Naive B cell (primary cell): ENCODE results near the gene AZGP1. TPM values are rescaled to one million over a fixed set of nuclear protein-coding genes. Genes with fewer than 3 reads are reported as not detected.

ENCODE experiments used
- ATAC-seq, 2 donors: fragments of 150-1000 bp; cut with Tn5 transposase; 2 replicates each; pipeline ENCODE4 v1.10.0; 2021; ENCODE audit warnings: low read depth in 2 of 2, mild to moderate bottlenecking in 2 of 2, moderate library complexity in 2 of 2
- DNase-seq: peaks from one replicate; pipeline ENCODE4 v3.0.0; 2022
- H3K27ac Mint-ChIP-seq, 6 donors: one replicate each; pipeline ENCODE4 v1.8.0; 2020 to 2022; ENCODE audit warnings: mild to moderate bottlenecking in 6 of 6, mixed read lengths in 6 of 6, moderate library complexity in 5 of 6, inconsistent platforms in 2 of 6
- H3K27me3 Mint-ChIP-seq, 3 donors: one replicate each; pipeline ENCODE4 v1.8.0; 2021 to 2022; ENCODE audit warnings: mixed read lengths in 3 of 3, mild to moderate bottlenecking in 1 of 3
- H3K36me3 Mint-ChIP-seq, 2 donors: one replicate each; pipeline ENCODE4 v1.8.0; 2020 to 2022; ENCODE audit warnings: mixed read lengths in 2 of 2, inconsistent platforms in 1 of 2, mild to moderate bottlenecking in 1 of 2
- H3K4me1 Mint-ChIP-seq, 3 donors: one replicate each; pipeline ENCODE4 v1.8.0; 2020 to 2022; ENCODE audit warnings: mixed read lengths in 3 of 3, inconsistent platforms in 1 of 3, mild to moderate bottlenecking in 1 of 3, moderate library complexity in 1 of 3
- H3K4me3 Mint-ChIP-seq, 8 donors: one replicate each; pipeline ENCODE4 v1.8.0; 2020 to 2022; ENCODE audit warnings: mild to moderate bottlenecking in 8 of 8, mixed read lengths in 8 of 8, moderate library complexity in 8 of 8, inconsistent platforms in 2 of 8
- H3K9me3 Mint-ChIP-seq, 7 donors: one replicate each; pipeline ENCODE4 v1.8.0; 2020 to 2022; ENCODE audit warnings: mixed read lengths in 7 of 7, mild to moderate bottlenecking in 5 of 7, inconsistent platforms in 2 of 7, moderate library complexity in 1 of 7
- polyA plus RNA-seq, 6 donors: library from polyadenylated mRNA; unstranded; fragments of 300-500 nt; fragmentation: Illumina TruSeq; gene quantifications; one replicate each; pipeline ENCODE4 v1.2.3, GENCODE V29; 2021; ENCODE audit warnings: low read depth in 6 of 6

The AZGP1 gene
- polyA plus RNA-seq, 6 donors from 2014 or later = not detected

DNA sequence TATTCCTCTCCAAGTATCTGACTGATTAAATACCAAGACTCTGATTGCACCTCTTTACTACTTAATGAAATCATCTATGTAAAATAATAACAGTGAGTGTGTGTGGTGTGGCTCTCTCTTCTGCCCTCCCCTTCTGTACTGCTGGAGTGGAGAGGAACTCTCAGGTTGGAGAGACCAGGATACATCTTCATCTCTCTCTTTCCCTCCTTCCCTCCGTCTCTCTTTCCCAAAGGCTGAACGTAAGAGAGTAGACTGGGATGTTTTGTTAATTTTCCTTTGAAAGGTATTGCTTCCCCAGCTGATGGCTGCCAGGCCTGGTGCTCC lies 46.1 kb downstream of the AZGP1 start:
- Mint-ChIP-seq H3K9me3 (no peaks in the 10 kb centered on the region), H3K27me3 (peaks cover 64 to 88% (median 85%) of the 10 kb centered on the region in 3 donors), H3K4me3 (peak overlapping the region in 1 of 8 donors; percentile 22), H3K27ac (peak overlapping the region in 2 of 6 donors; percentile 8 to 46), H3K4me1 (peaks cover 0 to 15% (median 5%) of the 10 kb centered on the region in 3 donors), H3K36me3 (no peaks in the 10 kb centered on the region)
- no peak for DNase-seq
- no peak for ATAC-seq

DNA sequence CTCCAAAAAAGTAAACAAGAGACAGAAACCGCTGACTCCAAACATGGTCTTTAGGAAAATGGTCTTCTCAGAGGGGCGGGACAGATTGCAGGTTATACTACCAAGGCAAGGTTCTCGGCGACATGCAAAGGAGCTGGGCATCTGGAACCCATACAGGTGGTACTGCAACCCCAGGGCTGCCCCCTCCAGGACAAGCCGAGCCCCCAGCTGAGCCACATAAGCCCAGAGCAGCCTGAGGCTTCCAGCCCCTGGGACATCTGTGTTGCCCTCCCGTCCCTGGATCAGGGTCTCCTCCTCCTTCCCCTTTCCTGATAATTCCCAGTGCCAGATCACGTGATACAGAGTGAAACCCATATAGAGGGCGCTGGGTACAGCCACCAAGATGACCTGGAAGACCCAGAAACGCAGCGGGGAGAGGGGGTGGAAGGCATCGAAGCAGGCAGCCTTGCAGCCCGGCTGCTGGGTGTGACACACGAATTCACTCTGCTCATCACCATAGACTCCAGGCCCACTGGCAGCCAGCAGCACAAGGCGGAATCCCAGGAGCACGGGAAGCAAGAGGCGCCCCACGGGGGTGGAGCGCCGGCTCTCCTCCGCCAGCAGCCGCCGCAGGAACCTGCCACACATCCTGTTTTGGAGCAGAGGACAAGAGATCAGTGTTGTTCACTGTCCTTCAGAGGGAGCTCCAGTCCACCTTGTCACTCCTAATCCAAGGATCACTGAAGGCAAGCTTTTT lies 46.7 kb downstream of the AZGP1 start, which contains the start of gene GJC3:
Gene GJC3 (minus strand): TSS at position 627 of the 736 bp plus-strand sequence. CDS start 0 bp downstream, at position 627.
- no peaks in the 10 kb centered on the region for H3K9me3 Mint-ChIP-seq
- no peaks in the 10 kb centered on the region for H3K36me3 Mint-ChIP-seq
- H3K4me3 Mint-ChIP-seq = peak within 1 kb of the TSS in 4 of 8 donors; percentile 21 to 48 (median 28)
- no peak for DNase-seq
- peaks cover 0 to 15% (median 5%) of the 10 kb centered on the region in 3 donors for H3K4me1 Mint-ChIP-seq
- peaks cover 62 to 84% (median 82%) of the 10 kb centered on the region in 3 donors for H3K27me3 Mint-ChIP-seq
- ATAC-seq = peak; percentile 39 to 45
- peak within 1 kb of the TSS in 4 of 6 donors; percentile 8 to 75 (median 46) for H3K27ac Mint-ChIP-seq

DNA sequence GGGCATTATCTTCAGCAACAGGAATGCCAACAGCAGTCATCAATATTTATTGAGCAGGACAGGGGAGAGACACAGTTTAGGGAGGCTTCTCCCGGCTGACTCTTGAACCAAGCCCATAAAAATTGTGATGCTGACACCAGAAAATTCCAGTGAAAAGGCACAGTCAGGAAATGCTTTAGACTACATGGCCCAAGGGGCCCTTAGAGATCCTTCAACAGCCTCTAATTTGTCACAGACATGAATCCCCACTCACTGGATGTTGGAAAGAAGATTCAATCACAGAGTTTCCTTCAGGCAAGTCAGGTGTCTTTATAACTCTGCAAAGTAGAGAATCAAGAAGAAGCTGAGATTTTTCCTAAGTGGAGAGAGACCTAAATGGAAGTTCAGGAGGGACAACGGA lies 47.6 kb downstream of the AZGP1 start:
- no peak for ATAC-seq
- H3K27ac Mint-ChIP-seq = no peak overlapping the region
- no peak overlapping the region for H3K4me3 Mint-ChIP-seq
- H3K36me3 Mint-ChIP-seq = no peaks in the 10 kb centered on the region
- peaks cover 0 to 15% (median 5%) of the 10 kb centered on the region in 3 donors for H3K4me1 Mint-ChIP-seq
- H3K27me3 Mint-ChIP-seq = peaks cover 57 to 80% (median 72%) of the 10 kb centered on the region in 3 donors
- H3K9me3 Mint-ChIP-seq = no peaks in the 10 kb centered on the region
- no peak for DNase-seq

- Mint-ChIP-seq H3K36me3 (no peaks in the 10 kb centered on the region), H3K9me3 (no peaks in the 10 kb centered on the region), H3K27me3 (peaks cover 56 to 74% (median 66%) of the 10 kb centered on the region in 3 donors), H3K27ac (no peak overlapping the region), H3K4me1 (peaks cover 0 to 15% (median 5%) of the 10 kb centered on the region in 3 donors), H3K4me3 (no peak overlapping the region)
- DNase-seq = no peak
- ATAC-seq = no peak
Measured at GRCh38 chr7:99927536-99927935, 48.3 kb downstream of the AZGP1 start.

- no peak overlapping the region for H3K27ac Mint-ChIP-seq
- DNase-seq = no peak
Measured at GRCh38 chr7:99926321-99926720, 49.5 kb downstream of the AZGP1 start.

DNA sequence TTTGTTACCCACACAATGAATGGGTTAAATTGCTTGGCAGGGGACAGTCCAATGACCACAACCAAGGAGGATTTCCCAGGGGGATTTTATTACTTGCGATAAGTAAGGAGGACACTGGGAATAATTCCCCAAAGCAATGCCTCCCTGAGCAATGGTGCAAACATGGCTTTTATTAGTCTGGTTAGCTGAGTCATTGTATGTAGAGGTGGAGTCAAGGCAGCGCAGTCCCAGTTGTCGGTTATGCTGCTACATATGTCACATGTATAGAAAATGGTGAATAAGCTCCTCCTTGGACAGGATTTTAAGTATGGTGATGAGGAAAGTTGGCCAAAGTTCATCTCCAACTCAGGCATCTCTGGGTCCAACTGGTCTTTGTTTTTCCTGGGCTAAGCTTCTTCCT lies 52.6 kb downstream of the AZGP1 start:
- no peak overlapping the region for H3K4me3 Mint-ChIP-seq

More at GRCh38 chr7:99926321-99926720, 49.5 kb downstream of the AZGP1 start:
- H3K9me3 Mint-ChIP-seq = peaks cover 0 to 2% (median 0%) of the 10 kb centered on the region in 7 donors
- H3K4me1 Mint-ChIP-seq = peaks cover 0 to 15% (median 5%) of the 10 kb centered on the region in 3 donors
- no peak for ATAC-seq
- no peak overlapping the region for H3K4me3 Mint-ChIP-seq
- peaks cover 51 to 63% (median 57%) of the 10 kb centered on the region in 3 donors for H3K27me3 Mint-ChIP-seq
- H3K36me3 Mint-ChIP-seq = peaks cover 0 to 10% of the 10 kb centered on the region in 2 donors

DNA sequence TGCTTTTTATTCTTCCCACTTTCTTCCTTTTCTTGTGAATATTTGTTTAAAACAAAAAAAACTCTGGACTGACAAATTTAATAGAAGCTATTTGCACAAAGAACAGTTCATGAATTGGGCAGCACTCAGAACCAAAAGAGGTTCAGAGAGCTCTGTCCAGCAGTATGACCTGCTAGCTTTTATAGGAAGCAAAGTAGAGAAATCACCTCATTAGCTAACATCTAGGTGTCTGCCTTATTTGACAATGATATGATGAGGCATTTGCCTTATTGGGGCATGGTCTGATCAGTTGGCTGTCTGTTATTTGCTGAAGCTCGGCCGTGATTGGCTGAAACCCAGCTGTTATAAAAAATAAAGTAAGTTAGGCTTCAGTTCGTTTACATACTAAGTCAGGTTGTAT lies 55.7 kb downstream of the AZGP1 start:
- Mint-ChIP-seq H3K4me3 (peak overlapping the region; percentile 94 to 99 (median 96)), H3K27me3 (peaks cover 7 to 11% (median 9%) of the 10 kb centered on the region in 3 donors), H3K36me3 (peaks cover 0 to 30% of the 10 kb centered on the region in 2 donors), H3K4me1 (peaks cover 32 to 45% (median 41%) of the 10 kb centered on the region in 3 donors), H3K27ac (peak overlapping the region in 2 of 6 donors; percentile 96 to 99), H3K9me3 (peaks cover 0 to 3% (median 0%) of the 10 kb centered on the region in 7 donors)
- ATAC-seq (no peak), DNase-seq (no peak)

More for the DNA sequence above, 52.6 kb downstream of the AZGP1 start:
- DNase-seq (no peak), ATAC-seq (no peak)
- Mint-ChIP-seq H3K27ac (no peak overlapping the region), H3K36me3 (peaks cover 0 to 18% of the 10 kb centered on the region in 2 donors), H3K4me1 (peaks cover 10 to 16% (median 12%) of the 10 kb centered on the region in 3 donors), H3K9me3 (peaks cover 0 to 3% (median 0%) of the 10 kb centered on the region in 7 donors), H3K27me3 (peaks cover 26 to 36% (median 30%) of the 10 kb centered on the region in 3 donors)

DNA sequence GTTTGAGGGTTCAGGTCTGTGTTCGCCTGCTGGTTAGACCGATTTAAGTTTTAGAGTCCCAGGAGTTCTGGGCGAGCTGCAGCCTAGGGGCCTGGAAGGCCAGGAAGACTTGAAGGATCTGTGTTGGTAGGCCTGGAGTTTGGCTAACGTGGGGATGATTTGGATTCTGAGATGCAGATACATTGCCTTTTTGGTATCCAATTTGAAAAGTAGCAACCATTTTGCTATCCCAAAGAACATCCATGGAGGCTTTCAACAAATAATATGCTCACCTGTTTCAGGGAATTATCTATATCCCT lies 56.1 kb downstream of the AZGP1 start:
- Mint-ChIP-seq H3K4me3 (peak overlapping the region; percentile 94 to 99 (median 96)), H3K27me3 (peaks cover 3 to 8% (median 7%) of the 10 kb centered on the region in 3 donors), H3K9me3 (peaks cover 0 to 3% (median 0%) of the 10 kb centered on the region in 7 donors), H3K36me3 (peaks cover 0 to 30% of the 10 kb centered on the region in 2 donors), H3K4me1 (peaks cover 35 to 49% (median 45%) of the 10 kb centered on the region in 3 donors), H3K27ac (peak overlapping the region; percentile 90 to 99 (median 95))
- DNase-seq = no peak
- ATAC-seq = no peak

DNA sequence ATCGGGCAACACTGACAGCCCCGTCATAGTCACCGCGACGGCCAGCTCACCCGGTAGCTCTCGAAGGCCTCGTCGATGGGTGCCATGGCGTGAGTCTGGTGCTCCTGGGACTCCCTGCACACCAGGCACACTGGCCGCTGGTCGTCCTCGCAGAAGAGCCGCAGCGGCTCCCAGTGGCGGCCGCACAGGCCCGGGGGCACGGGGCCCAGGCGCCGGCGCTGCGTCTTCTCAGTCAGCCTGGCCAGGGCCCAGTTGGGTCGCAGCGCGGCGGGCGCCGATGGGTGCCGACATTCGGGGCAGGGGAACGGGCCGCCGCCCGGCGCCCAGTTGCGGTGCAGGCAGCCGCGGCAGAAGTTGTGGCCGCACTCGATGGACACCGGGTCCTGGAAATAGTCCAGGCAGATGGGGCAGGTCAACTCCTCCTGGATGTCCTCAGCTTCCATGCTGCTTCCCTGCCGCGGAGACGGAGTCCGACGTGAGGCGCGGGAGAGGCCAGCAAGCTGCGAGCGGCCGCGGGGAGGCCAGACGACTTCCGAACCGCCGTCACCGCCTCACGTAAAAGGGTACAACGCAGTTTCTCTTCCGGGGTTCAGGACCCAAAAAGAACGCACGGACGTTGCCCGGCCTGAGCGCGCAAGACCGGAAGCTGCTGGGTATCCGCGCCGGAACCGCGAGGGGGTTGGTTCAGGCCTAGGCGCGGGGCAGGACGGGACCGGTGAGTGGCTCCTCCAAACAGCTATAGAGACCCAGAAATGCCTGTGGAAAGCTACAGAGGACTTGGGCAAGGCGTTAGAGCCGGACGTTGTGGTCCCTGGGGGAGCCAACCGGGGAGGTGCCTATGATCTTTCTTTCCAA lies 56.6 kb downstream of the AZGP1 start, which contains the start of gene TRIM4:
Gene TRIM4 (minus strand): TSS at position 572 of the 855 bp plus-strand sequence. CDS start 129 bp downstream, at position 443.
- Mint-ChIP-seq H3K27ac (peak within 1 kb of the TSS; percentile 90 to 99 (median 95)), H3K9me3 (peaks cover 0 to 3% (median 0%) of the 10 kb centered on the region in 7 donors), H3K27me3 (peaks cover 0 to 6% (median 4%) of the 10 kb centered on the region in 3 donors), H3K36me3 (peaks cover 0 to 30% of the 10 kb centered on the region in 2 donors), H3K4me1 (peaks cover 40 to 55% (median 51%) of the 10 kb centered on the region in 3 donors), H3K4me3 (peak within 1 kb of the TSS; percentile 94 to 99 (median 96))
- ATAC-seq (peak; percentile 98), DNase-seq (peak; percentile 90)

Other genes with a start within 250 kb of the AZGP1 start
- not detected for gene CYP3A7, start 240.8 kb downstream of the AZGP1 start, polyA plus RNA-seq
- not detected for gene CYP3A4, start 191.8 kb downstream of the AZGP1 start, polyA plus RNA-seq
- not detected for gene CYP3A43, start 148.0 kb downstream of the AZGP1 start, polyA plus RNA-seq
- not detected for gene OR2AE1, start 99.0 kb downstream of the AZGP1 start, polyA plus RNA-seq
- 10 to 100 TPM; 12.6 to 39.2 (median 23.1) TPM for gene TRIM4, start 56.5 kb downstream of the AZGP1 start, polyA plus RNA-seq
- not detected for gene GJC3, start 46.4 kb downstream of the AZGP1 start, polyA plus RNA-seq
- 10 to 100 TPM; 14.7 to 54.3 (median 36.7) TPM for gene ZKSCAN1, start 39.6 kb upstream of the AZGP1 start, polyA plus RNA-seq
- 1 to 10 TPM; 4.7 to 9.8 (median 5.7) TPM for gene ZSCAN21, start 73.7 kb upstream of the AZGP1 start, polyA plus RNA-seq
- gene ZNF3, start 105.7 kb upstream of the AZGP1 start, polyA plus RNA-seq = 10 to 100 TPM; 14.6 to 34.4 (median 21.8) TPM
- 100 to 1,000 TPM; 109 to 249 (median 128) TPM for gene COPS6, start 112.9 kb upstream of the AZGP1 start, polyA plus RNA-seq
- gene MCM7, start 125.4 kb upstream of the AZGP1 start, polyA plus RNA-seq = 10 to 100 TPM; 39.0 to 59.9 (median 47.1) TPM
- gene AP4M1, start 125.6 kb upstream of the AZGP1 start, polyA plus RNA-seq = 1 to 10 TPM; 3.3 to 6.8 (median 5.6) TPM
- 10 to 100 TPM; 16.8 to 32.2 (median 21.6) TPM for gene TAF6, start 143.3 kb upstream of the AZGP1 start, polyA plus RNA-seq
- gene CNPY4, start 143.6 kb upstream of the AZGP1 start, polyA plus RNA-seq = 1 to 10 TPM in 5 of 6 donors, not detected in 1; 4.9 to 8.6 (median 5.8) TPM
- 1 to 10 TPM; 1.7 to 4.2 (median 2.4) TPM for gene MBLAC1, start 150.9 kb upstream of the AZGP1 start, polyA plus RNA-seq
- gene LAMTOR4, start 172.9 kb upstream of the AZGP1 start, polyA plus RNA-seq = 100 to 1,000 TPM; 407 to 579 (median 480) TPM
- gene TRAPPC14, start 182.7 kb upstream of the AZGP1 start, polyA plus RNA-seq = 1 to 10 TPM; 2.0 to 9.1 (median 3.3) TPM
- under 1 TPM in 5 of 6 donors, not detected in 1; 0.13 to 0.40 (median 0.23) TPM for gene GAL3ST4, start 192.6 kb upstream of the AZGP1 start, polyA plus RNA-seq
- under 1 TPM in 4 of 6 donors, not detected in 2; 0.18 to 0.84 (median 0.28) TPM for gene GPC2, start 201.3 kb upstream of the AZGP1 start, polyA plus RNA-seq
- 100 to 1,000 TPM in 5 of 6 donors, 10 to 100 TPM in 1; 97.1 to 221 (median 129) TPM for gene STAG3, start 201.9 kb upstream of the AZGP1 start, polyA plus RNA-seq
- 10 to 100 TPM; 37.5 to 67.4 (median 56.4) TPM for gene PVRIG, start 243.9 kb upstream of the AZGP1 start, polyA plus RNA-seq